ENCODE data around the gene IRS2. TPM values are rescaled to one million over a fixed set of nuclear protein-coding genes. Genes with fewer than 3 reads are reported as not detected.

Gene IRS2
- total and polyA plus RNA-seq, 2 of the 8 experiments (the other 6 are each of a cell fraction or from before 2014, with no cell fraction given) = 2.6 to 17.0 TPM

- Histone ChIP-seq H4K8ac (ENCODE audit: extremely low read depth, insufficient read depth, low read length) (no peak overlapping the region), H3K23me2 (ENCODE audit: low read depth, low read length) (no peaks in the 10 kb centered on the region), H2BK15ac (ENCODE audit: low read length) (no peak overlapping the region), H3K18ac (ENCODE audit: extremely low read depth, low read length) (no peak overlapping the region), H4K91ac (replicated peaks; ENCODE audit: insufficient read length, low read length) (no peak overlapping the region), H3K4me1 (replicated peaks in 1 of 4; ENCODE audit: control insufficient read depth in 3 of 4, insufficient read depth in 4 of 4, low read length in 3 of 4) (peaks cover 1 to 5% (median 3%) of the 10 kb centered on the region in 4 experiments; a peak in 3 of 7 replicates), H4K5ac (ENCODE audit: insufficient read length, low read depth, low read length) (no peak overlapping the region), H3K27me3 (replicated peaks in 1 of 4; ENCODE audit: control insufficient read depth in 3 of 4, extremely low read depth in 1 of 4, insufficient read depth in 3 of 4, low read length in 3 of 4) (no peaks in the 10 kb centered on the region), H3K4me3 (ENCODE audit: extremely low read depth in 1 of 4, insufficient read depth in 2 of 4, low read depth in 3 of 4, low read length in 4 of 4) (no peak overlapping the region), H3K27ac (ENCODE audit: low read depth, low read length) (no peak overlapping the region), H2BK20ac (ENCODE audit: low read length) (no peak overlapping the region; the same call in 1 of the 2 replicates), H3K9ac (replicated peaks in 1 of 4; ENCODE audit: extremely low read depth in 1 of 4, low read depth in 3 of 4, low read length in 3 of 4) (no peak overlapping the region), H2BK12ac (ENCODE audit: low read depth, low read length) (no peak overlapping the region), H3K79me1 (ENCODE audit: low read depth, low read length) (no peaks in the 10 kb centered on the region), H3K4me2 (ENCODE audit: insufficient read depth in 1 of 2, low read depth in 2 of 2, low read length in 2 of 2) (no peak overlapping the region), H2BK5ac (ENCODE audit: low read depth, low read length) (no peak overlapping the region), H2AK5ac (ENCODE audit: low read depth, low read length) (no peak overlapping the region), H3K79me2 (ENCODE audit: control insufficient read depth in 1 of 2, insufficient read depth in 2 of 2, low read length in 2 of 2) (no peaks in the 10 kb centered on the region), H3K36me3 (ENCODE audit: control insufficient read depth in 2 of 4, insufficient read depth in 4 of 4, low read length in 3 of 4) (no peaks in the 10 kb centered on the region; a peak in 1 of 8 replicates), H4K20me1 (replicated peaks in 1 of 2; ENCODE audit: control insufficient read depth in 1 of 2, insufficient read depth in 2 of 2, low read length in 2 of 2) (no peaks in the 10 kb centered on the region), H3K14ac (ENCODE audit: insufficient read length) (no peak overlapping the region), H2AFZ (ENCODE audit: low read length) (no peak overlapping the region), H2BK120ac (replicated peaks; ENCODE audit: low read depth, low read length) (no peak overlapping the region), H3K23ac (ENCODE audit: insufficient read length) (no peak overlapping the region), H3K4ac (replicated peaks; ENCODE audit: insufficient read length, low read depth, low read length) (no peak overlapping the region), H3K56ac (replicated peaks; ENCODE audit: insufficient read length, low read depth, low read length) (no peak overlapping the region), H3K9me3 (ENCODE audit: insufficient read depth in 2 of 2, low read depth in 1 of 2, low read length in 1 of 2) (no peaks in the 10 kb centered on the region)
- WGBS, 2 experiments (ENCODE audit: extremely low coverage in 1 of 2, insufficient coverage in 1 of 2, insufficient read length in 1 of 2, insufficient replicate concordance in 2 of 2, low coverage in 1 of 2, low lambda C conversion rate in 2 of 2, missing lambda C conversion rate in 1 of 2) = 88% methylated on average over 6 of the region's 6 CpGs; no CpG with 5 or more reads in 1 of the 2 experiments
- TF ChIP-seq PHF8 (conservative IDR thresholded peaks at IDR 0.05; ENCODE audit: low read depth, low read length) = no peak
- no peak for TF ChIP-seq CBX8 (IDR thresholded peaks at IDR 0.05; ENCODE audit: borderline replicate concordance, low read depth, low read length)
- TF ChIP-seq BACH1 (IDR thresholded peaks at IDR 0.05; ENCODE audit: low read length) = no peak
- TF ChIP-seq TBP (IDR thresholded peaks at IDR 0.05; ENCODE audit: low read depth, low read length) = no peak
- TF ChIP-seq HDAC2 (IDR thresholded peaks at IDR 0.05; ENCODE audit: borderline replicate concordance in 1 of 2, low read depth in 2 of 2, low read length in 2 of 2) = no peak
- TF ChIP-seq CBX5 (IDR thresholded peaks at IDR 0.05; ENCODE audit: low read depth, low read length) = no peak
- TF ChIP-seq RBBP5 (IDR thresholded peaks at IDR 0.05; ENCODE audit: borderline replicate concordance, low read depth, low read length) = no peak
- TF ChIP-seq MAFK (IDR thresholded peaks at IDR 0.05; ENCODE audit: low read depth, low read length) = no peak
- TF ChIP-seq CEBPB (IDR thresholded peaks at IDR 0.05; ENCODE audit: low read depth, low read length) = no peak
- TF ChIP-seq SIX5 (IDR thresholded peaks at IDR 0.05; ENCODE audit: low read depth, low read length) = no peak
- no peak for DNase-seq (ENCODE audit: low read depth in 1 of 2, low spot score in 2 of 2)
- CTCF ChIA-PET (ENCODE audit: partially characterized antibody) = interaction anchor here (0.7 kb wide), 1 partner anchor 343 kb away, joined by 3 read pairs; no protein-coding TSS in a partner anchor
- FAIRE-seq = no peak
- POLR2A ChIA-PET (ENCODE audit: partially characterized antibody) = no interaction called here
These were observed 68.7 kb downstream of the IRS2 start for GRCh38 chr13:109717686-109718085.

Measured in H1 (cell line).